Neuronal stem cell (in vitro differentiated cells): ENCODE results near the gene INSR.
"Not testable (repeated sequence)": the region's sequence is repeated elsewhere in the genome, so short reads cannot be mapped to it uniquely, and the experiment has no call there.

Source experiments
- DNase-seq: peaks from one replicate; pipeline ENCODE4 v3.0.0-alpha.2; 2013; ENCODE audit warnings: low spot score
- H2AFZ ChIP-seq: one replicate; pipeline ENCODE4 v1.6.1; 2013; ENCODE audit warnings: mild to moderate bottlenecking, low read length, inconsistent platforms
- H2AK5ac ChIP-seq: 2 replicates; pipeline ENCODE4 v1.6.1; 2013; ENCODE audit warnings: low read depth, mild to moderate bottlenecking, inconsistent platforms, low read length, moderate library complexity, mixed read lengths
- H2BK120ac ChIP-seq: 2 replicates; pipeline ENCODE4 v1.6.1; 2013; ENCODE audit warnings: low read depth, mild to moderate bottlenecking, inconsistent platforms, low read length, moderate library complexity, mixed read lengths
- H2BK12ac ChIP-seq: one replicate; pipeline ENCODE4 v1.6.1; 2013; ENCODE audit warnings: low read length, inconsistent platforms
- H2BK15ac ChIP-seq: 2 replicates; pipeline ENCODE4 v1.6.1; 2013; ENCODE audit warnings: mild to moderate bottlenecking, low read length, inconsistent platforms, mixed read lengths
- H2BK5ac ChIP-seq: one replicate; pipeline ENCODE4 v1.6.1; 2013; ENCODE audit warnings: inconsistent platforms, mild to moderate bottlenecking, low read length, moderate library complexity
- H3K14ac ChIP-seq: one replicate; pipeline ENCODE4 v1.6.1; 2013; ENCODE audit warnings: low read length, inconsistent platforms
- H3K18ac ChIP-seq: 2 replicates; pipeline ENCODE4 v1.6.1; 2013; ENCODE audit warnings: low read length, inconsistent platforms
- H3K23ac ChIP-seq: 2 replicates; pipeline ENCODE4 v1.6.1; 2013; ENCODE audit warnings: low read depth, mild to moderate bottlenecking, mixed read lengths, low read length, inconsistent platforms; ENCODE audit not compliant: poor library complexity
- H3K27ac ChIP-seq: replicated peaks from 3 replicates; pipeline ENCODE4 v1.5.1; 2013; ENCODE audit warnings: low read length, inconsistent platforms
- H3K27me3 ChIP-seq, 3 experiments: 2 replicates each; pipeline ENCODE4 v1.6.1; 2013; ENCODE audit warnings: low read length in 3 of 3, mild to moderate bottlenecking in 2 of 3, inconsistent platforms in 1 of 3, low read depth in 1 of 3, mixed read lengths in 1 of 3, moderate library complexity in 1 of 3; ENCODE audit not compliant: control insufficient read depth in 3 of 3, insufficient read depth in 3 of 3
- H3K36me3 ChIP-seq, 2 donors: replicated peaks in 1 of 2; 2 replicates each; pipeline ENCODE4 v1.6.1; 2013; ENCODE audit warnings: low read length in 2 of 2; ENCODE audit not compliant: control insufficient read depth in 2 of 2, insufficient read depth in 2 of 2
- H3K4ac ChIP-seq: 2 replicates; pipeline ENCODE4 v1.6.1; 2013; ENCODE audit warnings: inconsistent platforms, mild to moderate bottlenecking, low read length, moderate library complexity
- H3K4me1 ChIP-seq, 2 donors: 1 replicate in 1 of 2; 2 replicates in 1 of 2; pipeline ENCODE4 v1.6.1; 2013; ENCODE audit warnings: low read length in 2 of 2, low read depth in 1 of 2; ENCODE audit not compliant: control insufficient read depth in 2 of 2, insufficient read depth in 1 of 2
- H3K4me2 ChIP-seq: one replicate; pipeline ENCODE4 v1.6.1; 2013; ENCODE audit warnings: mild to moderate bottlenecking, low read length, inconsistent platforms; ENCODE audit not compliant: insufficient read depth, poor library complexity, severe bottlenecking
- H3K4me3 ChIP-seq, 2 donors: 2 replicates each; pipeline ENCODE4 v1.5.1; 2013; ENCODE audit warnings: low read length in 2 of 2, mild to moderate bottlenecking in 2 of 2, inconsistent platforms in 1 of 2, moderate library complexity in 1 of 2
- H3K79me1 ChIP-seq: one replicate; pipeline ENCODE4 v1.6.1; 2013; ENCODE audit warnings: low read depth, mild to moderate bottlenecking, inconsistent platforms, low read length, moderate library complexity
- H3K9ac ChIP-seq: one replicate; pipeline ENCODE4 v1.6.1; 2013; ENCODE audit warnings: mild to moderate bottlenecking, low read depth, low read length, inconsistent platforms; ENCODE audit not compliant: poor library complexity
- H3K9me3 ChIP-seq, 2 donors: replicated peaks in 1 of 2; 2 replicates each; pipeline versions ENCODE3 to v1.6.1; 2013; ENCODE audit warnings: low read length in 2 of 2, mild to moderate bottlenecking in 2 of 2, inconsistent platforms in 1 of 2, low read depth in 1 of 2, mixed read lengths in 1 of 2, moderate library complexity in 1 of 2; ENCODE audit not compliant: control insufficient read depth in 2 of 2, insufficient read depth in 1 of 2
- H4K8ac ChIP-seq: one replicate; pipeline ENCODE4 v1.6.1; 2013; ENCODE audit warnings: low read depth, mild to moderate bottlenecking, inconsistent platforms, low read length, moderate library complexity
- H4K91ac ChIP-seq: one replicate; pipeline ENCODE4 v1.6.1; 2013; ENCODE audit warnings: low read length, low read depth, mild to moderate bottlenecking, inconsistent platforms; ENCODE audit not compliant: poor library complexity
- WGBS, 2 donors: extraction: QIAGEN DNeasy Blood & Tissue Kit; methylation state at CpG; one replicate each; pipeline ENCODE4 v1.1.7; 2013; ENCODE audit warnings: missing lambda C conversion rate in 2 of 2, mixed read lengths in 1 of 2; ENCODE audit not compliant: insufficient read length in 2 of 2, insufficient replicate concordance in 1 of 2; ENCODE audit errors: extremely low coverage in 2 of 2; 5-methylcytosine and 5-hydroxymethylcytosine counted together

Gene INSR

GRCh38 chr19:7147119-7147675 is 147.0 kb downstream of the INSR start:
- H3K4me2 ChIP-seq, H4K8ac ChIP-seq, H3K18ac ChIP-seq, H2BK15ac ChIP-seq, H3K14ac ChIP-seq, H2BK5ac ChIP-seq, H3K4me3 ChIP-seq, H3K4me1 ChIP-seq, DNase-seq, H3K27me3 ChIP-seq, H3K9me3 ChIP-seq, H3K23ac ChIP-seq, H2AFZ ChIP-seq, H3K27ac ChIP-seq, H3K4ac ChIP-seq, H2AK5ac ChIP-seq, H2BK12ac ChIP-seq, H4K91ac ChIP-seq, H3K9ac ChIP-seq, H2BK120ac ChIP-seq, H3K79me1 ChIP-seq: not testable (repeated sequence)
- peaks cover 4 to 11% of the 10 kb centered on the region in 2 donors for H3K36me3 ChIP-seq
- no CpG with 5 or more reads among the region's 10 CpGs for WGBS, 2 donors

- not testable (repeated sequence) for H3K27ac ChIP-seq, H3K9ac ChIP-seq, H4K8ac ChIP-seq, H3K4me1 ChIP-seq, H2BK120ac ChIP-seq, H3K4me2 ChIP-seq, H3K23ac ChIP-seq, DNase-seq, H2BK15ac ChIP-seq, H4K91ac ChIP-seq, H3K18ac ChIP-seq, H2AFZ ChIP-seq, H2BK5ac ChIP-seq, H3K14ac ChIP-seq, H3K4me3 ChIP-seq, H2AK5ac ChIP-seq, H3K27me3 ChIP-seq, H3K79me1 ChIP-seq, H3K4ac ChIP-seq, H2BK12ac ChIP-seq
- Histone ChIP-seq H3K36me3 (peaks cover 10 to 21% of the 10 kb centered on the region in 2 donors), H3K9me3 (peaks cover 2 to 12% of the 10 kb centered on the region in 2 donors)
- no CpG with 5 or more reads among the region's 5 CpGs for WGBS, 2 donors
Observed at GRCh38 chr19:7146086-7146485, 148.1 kb downstream of the INSR start.

GRCh38 chr19:7145494-7145893 is 148.7 kb downstream of the INSR start:
- no CpG with 5 or more reads among the region's 2 CpGs for WGBS, 2 donors
- Histone ChIP-seq H4K8ac (no peak overlapping the region), H3K4me1 (no peaks in the 10 kb centered on the region), H4K91ac (no peak overlapping the region), H3K23ac (no peak overlapping the region), H2AFZ (no peak overlapping the region), H3K14ac (no peak overlapping the region), H3K4me2 (no peak overlapping the region), H3K9me3 (peaks cover 2 to 12% of the 10 kb centered on the region in 2 donors), H2BK5ac (no peak overlapping the region), H3K9ac (no peak overlapping the region), H3K4me3 (no peak overlapping the region), H3K18ac (no peak overlapping the region), H3K79me1 (no peaks in the 10 kb centered on the region), H3K36me3 (peaks cover 12 to 26% of the 10 kb centered on the region in 2 donors), H2AK5ac (no peak overlapping the region), H2BK120ac (no peak overlapping the region), H2BK15ac (no peak overlapping the region), H3K27ac (no peak overlapping the region), H2BK12ac (no peak overlapping the region), H3K27me3 (no peaks in the 10 kb centered on the region), H3K4ac (no peak overlapping the region)
- DNase-seq = no peak

- Histone ChIP-seq H3K79me1 (no peaks in the 10 kb centered on the region), H2BK15ac (no peak overlapping the region), H3K4me2 (no peak overlapping the region), H3K14ac (no peak overlapping the region), H3K23ac (no peak overlapping the region), H2AFZ (no peak overlapping the region), H3K4me3 (peak overlapping the region in 1 of 2 donors; percentile 3), H4K8ac (no peak overlapping the region), H3K36me3 (peaks cover 14 to 46% of the 10 kb centered on the region in 2 donors), H2BK5ac (no peak overlapping the region), H3K18ac (no peak overlapping the region), H2BK120ac (no peak overlapping the region), H3K9ac (no peak overlapping the region), H2BK12ac (no peak overlapping the region), H2AK5ac (no peak overlapping the region), H3K27ac (no peak overlapping the region), H3K27me3 (no peaks in the 10 kb centered on the region), H3K4ac (no peak overlapping the region), H4K91ac (no peak overlapping the region), H3K4me1 (no peaks in the 10 kb centered on the region), H3K9me3 (peaks cover 4 to 24% of the 10 kb centered on the region in 2 donors)
- no peak for DNase-seq
- no CpG with 5 or more reads among the region's 22 CpGs for WGBS, 2 donors
Observed at GRCh38 chr19:7142771-7143170, 151.4 kb downstream of the INSR start.
